Kasumi-1 (cell line): Measurements from ENCODE around the gene PINK1.

Source experiments
- DNase-seq, 2 experiments: peaks; one replicate each; lab custom pipeline; 2025; lab: John Stamatoyannopoulos, UW

The PINK1 gene

GRCh38 chr1:20682571-20683236, 49.4 kb downstream of the PINK1 start:
- DNase-seq: peak; percentile 93 to 94

GRCh38 chr1:20683614-20684013, 50.4 kb downstream of the PINK1 start:
- no peak for DNase-seq

- no peak for DNase-seq
Measured at GRCh38 chr1:20684050-20684620, 50.9 kb downstream of the PINK1 start.

GRCh38 chr1:20684651-20685050, 51.4 kb downstream of the PINK1 start:
- DNase-seq: no peak

GRCh38 chr1:20685099-20685662, 51.9 kb downstream of the PINK1 start:
- no peak for DNase-seq

- DNase-seq: peak in 1 of 2 experiments; percentile 2
Measured at GRCh38 chr1:20685741-20686140, 52.5 kb downstream of the PINK1 start.

- no peak for DNase-seq
Measured at GRCh38 chr1:20686883-20687725, 53.8 kb downstream of the PINK1 start.

- no peak for DNase-seq
Measured at GRCh38 chr1:20689645-20690056, 56.4 kb downstream of the PINK1 start.

GRCh38 chr1:20691872-20692271, 58.6 kb downstream of the PINK1 start:
- no peak for DNase-seq

- DNase-seq: no peak
Measured at GRCh38 chr1:20693623-20694022, 60.4 kb downstream of the PINK1 start.

- DNase-seq: no peak
Measured at GRCh38 chr1:20695515-20695914, 62.3 kb downstream of the PINK1 start.

GRCh38 chr1:20696397-20697333, 63.4 kb downstream of the PINK1 start:
- DNase-seq: peak; percentile 86

GRCh38 chr1:20697563-20697962, 64.3 kb downstream of the PINK1 start:
- DNase-seq: no peak

GRCh38 chr1:20698195-20698910, 65.1 kb downstream of the PINK1 start:
- no peak for DNase-seq

GRCh38 chr1:20699558-20699957, 66.3 kb downstream of the PINK1 start:
- no peak for DNase-seq

GRCh38 chr1:20700636-20701215, 67.5 kb downstream of the PINK1 start:
- DNase-seq: no peak
